ENCODE measurements around the gene RBAK.

The RBAK gene

DNA sequence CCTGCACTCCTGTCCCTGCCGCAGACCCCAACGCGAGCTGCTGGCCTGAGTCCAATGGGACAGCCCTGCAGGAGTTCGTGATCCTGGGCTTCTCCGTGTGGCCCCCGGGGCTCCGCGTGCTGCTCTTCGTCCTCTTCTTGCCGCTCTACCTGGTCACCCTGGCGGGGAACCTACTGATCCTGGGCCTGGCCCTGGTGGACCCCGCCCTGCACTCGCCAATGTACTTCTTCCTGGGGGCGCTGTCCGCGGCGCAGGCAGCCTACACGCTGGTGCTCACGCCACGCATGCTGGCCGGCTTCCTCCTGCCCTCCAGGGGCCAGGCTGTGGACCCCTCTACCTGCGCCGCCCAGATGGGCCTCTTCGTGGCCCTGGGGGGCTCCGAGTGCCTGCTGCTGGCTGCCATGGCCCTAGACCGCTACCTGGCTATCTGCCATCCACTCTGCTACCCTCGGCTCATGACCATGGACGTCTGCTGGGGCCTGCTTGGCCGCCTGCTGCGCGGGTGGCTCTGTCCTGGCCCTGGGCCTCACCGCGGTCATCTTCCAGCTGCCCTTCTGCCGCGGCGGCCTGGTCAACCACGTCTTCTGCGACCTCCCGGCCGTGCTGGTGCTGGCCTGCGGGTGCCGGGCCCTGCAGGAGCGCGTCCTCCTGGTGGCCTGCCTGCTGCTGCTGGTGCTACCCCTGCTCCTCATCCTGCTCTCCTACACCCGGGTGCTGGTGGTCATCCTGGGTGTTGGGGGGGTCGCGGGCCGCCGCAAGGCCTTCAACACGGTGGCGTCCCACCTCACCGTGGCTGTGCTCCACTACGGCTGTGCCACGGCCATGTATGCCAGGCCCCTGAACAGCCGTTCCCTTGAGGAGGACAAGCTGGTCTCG lies 71.7 kb downstream of the RBAK start:
- no peak for FAIRE-seq
- TF ChIP-seq, protein P1, sequence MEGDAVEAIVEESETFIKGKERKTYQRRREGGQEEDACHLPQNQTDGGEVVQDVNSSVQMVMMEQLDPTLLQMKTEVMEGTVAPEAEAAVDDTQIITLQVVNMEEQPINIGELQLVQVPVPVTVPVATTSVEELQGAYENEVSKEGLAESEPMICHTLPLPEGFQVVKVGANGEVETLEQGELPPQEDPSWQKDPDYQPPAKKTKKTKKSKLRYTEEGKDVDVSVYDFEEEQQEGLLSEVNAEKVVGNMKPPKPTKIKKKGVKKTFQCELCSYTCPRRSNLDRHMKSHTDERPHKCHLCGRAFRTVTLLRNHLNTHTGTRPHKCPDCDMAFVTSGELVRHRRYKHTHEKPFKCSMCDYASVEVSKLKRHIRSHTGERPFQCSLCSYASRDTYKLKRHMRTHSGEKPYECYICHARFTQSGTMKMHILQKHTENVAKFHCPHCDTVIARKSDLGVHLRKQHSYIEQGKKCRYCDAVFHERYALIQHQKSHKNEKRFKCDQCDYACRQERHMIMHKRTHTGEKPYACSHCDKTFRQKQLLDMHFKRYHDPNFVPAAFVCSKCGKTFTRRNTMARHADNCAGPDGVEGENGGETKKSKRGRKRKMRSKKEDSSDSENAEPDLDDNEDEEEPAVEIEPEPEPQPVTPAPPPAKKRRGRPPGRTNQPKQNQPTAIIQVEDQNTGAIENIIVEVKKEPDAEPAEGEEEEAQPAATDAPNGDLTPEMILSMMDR (IDR thresholded peaks at IDR 0.05; ENCODE audit: insufficient read depth, missing control alignments), result no peak
- no peak for DNase-seq (ENCODE audit: insufficient read length, low spot score)
